ENCODE data around the gene SEC24D.

Gene SEC24D

GRCh38 chr4:118684873-118685811, 150.8 kb downstream of the SEC24D start, which contains the start of gene METTL14:
METTL14 (plus strand) TSS chr4:118685392; CDS start chr4:118685535, 143 bp downstream.
- DNase-seq (ENCODE audit: insufficient read length, low spot score) (peak; percentile 41), FAIRE-seq (no peak)
- TF ChIP-seq CTCF (IDR thresholded peaks at IDR 0.05; ENCODE audit: insufficient read depth, missing control alignments): no peak

GRCh38 chr4:118683513-118683912, 152.4 kb downstream of the SEC24D start:
- peak; percentile 61 for FAIRE-seq
- DNase-seq (ENCODE audit: insufficient read length, low spot score): no peak
- TF ChIP-seq CTCF (IDR thresholded peaks at IDR 0.05; ENCODE audit: insufficient read depth, missing control alignments): no peak

GRCh38 chr4:118682928-118683327, 153.0 kb downstream of the SEC24D start:
- TF ChIP-seq CTCF (IDR thresholded peaks at IDR 0.05; ENCODE audit: insufficient read depth, missing control alignments): peak; percentile 52
- DNase-seq (ENCODE audit: insufficient read length, low spot score): no peak
- no peak for FAIRE-seq

GRCh38 chr4:118680808-118681207, 155.1 kb downstream of the SEC24D start:
- FAIRE-seq (no peak), DNase-seq (ENCODE audit: insufficient read length, low spot score) (no peak)
- TF ChIP-seq CTCF (IDR thresholded peaks at IDR 0.05; ENCODE audit: insufficient read depth, missing control alignments): no peak

- no peak for TF ChIP-seq CTCF (IDR thresholded peaks at IDR 0.05; ENCODE audit: insufficient read depth, missing control alignments)
- FAIRE-seq (no peak), DNase-seq (ENCODE audit: insufficient read length, low spot score) (no peak)
Observed at GRCh38 chr4:118676128-118676527, 159.8 kb downstream of the SEC24D start.

Data from D721Med (cell line).